ENCODE data around the gene PDCD7.

The PDCD7 gene

GRCh38 chr15:65092911-65093792 lies 40.5 kb downstream of the PDCD7 start:
- TF ChIP-seq SPI1 (IDR thresholded peaks at IDR 0.05; ENCODE audit: low read depth, low read length) (no peak), PAX5 (IDR thresholded peaks at IDR 0.05; ENCODE audit: insufficient read depth, low read length, severe bottlenecking) (no peak), POLR2A (IDR thresholded peaks at IDR 0.05; ENCODE audit: low read depth, low read length) (no peak), POLR2AphosphoS5 (IDR thresholded peaks at IDR 0.05; ENCODE audit: low read depth, low read length) (no peak), TAF1 (IDR thresholded peaks at IDR 0.05; ENCODE audit: low read depth, low read length) (no peak), POU2F2 (IDR thresholded peaks at IDR 0.05; ENCODE audit: low read depth, low read length) (no peak)
- FAIRE-seq, result no peak
- no peak for DNase-seq (ENCODE audit: insufficient read length, low spot score)

GRCh38 chr15:65091946-65092770 lies 41.5 kb downstream of the PDCD7 start:
- DNase-seq (ENCODE audit: insufficient read length, low spot score) (no peak), FAIRE-seq (no peak)
- TF ChIP-seq TAF1 (IDR thresholded peaks at IDR 0.05; ENCODE audit: low read depth, low read length) (no peak), SPI1 (IDR thresholded peaks at IDR 0.05; ENCODE audit: low read depth, low read length) (no peak), POLR2A (IDR thresholded peaks at IDR 0.05; ENCODE audit: low read depth, low read length) (no peak), POLR2AphosphoS5 (IDR thresholded peaks at IDR 0.05; ENCODE audit: low read depth, low read length) (no peak), PAX5 (IDR thresholded peaks at IDR 0.05; ENCODE audit: insufficient read depth, low read length, severe bottlenecking) (no peak), POU2F2 (IDR thresholded peaks at IDR 0.05; ENCODE audit: low read depth, low read length) (no peak)

- TF ChIP-seq POU2F2 (IDR thresholded peaks at IDR 0.05; ENCODE audit: low read depth, low read length) (no peak), POLR2AphosphoS5 (IDR thresholded peaks at IDR 0.05; ENCODE audit: low read depth, low read length) (no peak), SPI1 (IDR thresholded peaks at IDR 0.05; ENCODE audit: low read depth, low read length) (no peak), POLR2A (IDR thresholded peaks at IDR 0.05; ENCODE audit: low read depth, low read length) (no peak), TAF1 (IDR thresholded peaks at IDR 0.05; ENCODE audit: low read depth, low read length) (no peak)
Measured at GRCh38 chr15:65089206-65089824, 44.3 kb downstream of the PDCD7 start.

GRCh38 chr15:65088643-65089021 lies 45.0 kb downstream of the PDCD7 start:
- DNase-seq (ENCODE audit: insufficient read length, low spot score) (no peak), FAIRE-seq (peak; percentile 35)
- TF ChIP-seq SPI1 (IDR thresholded peaks at IDR 0.05; ENCODE audit: low read depth, low read length), result no peak
- no peak for TF ChIP-seq TAF1 (IDR thresholded peaks at IDR 0.05; ENCODE audit: low read depth, low read length)
- TF ChIP-seq POLR2AphosphoS5 (IDR thresholded peaks at IDR 0.05; ENCODE audit: low read depth, low read length), result no peak
- TF ChIP-seq PAX5 (IDR thresholded peaks at IDR 0.05; ENCODE audit: insufficient read depth, low read length, severe bottlenecking), result no peak
- TF ChIP-seq POU2F2 (IDR thresholded peaks at IDR 0.05; ENCODE audit: low read depth, low read length), result no peak

More at GRCh38 chr15:65089206-65089824, 44.3 kb downstream of the PDCD7 start:
- DNase-seq (ENCODE audit: insufficient read length, low spot score), result no peak
- FAIRE-seq, result no peak

GRCh38 chr15:65087873-65088642 lies 45.5 kb downstream of the PDCD7 start:
- no peak for FAIRE-seq

GRCh38 chr15:65087411-65087810 lies 46.2 kb downstream of the PDCD7 start:
- TF ChIP-seq POU2F2 (IDR thresholded peaks at IDR 0.05; ENCODE audit: low read depth, low read length), result no peak
- TF ChIP-seq TAF1 (IDR thresholded peaks at IDR 0.05; ENCODE audit: low read depth, low read length), result no peak
- no peak for TF ChIP-seq POLR2A (IDR thresholded peaks at IDR 0.05; ENCODE audit: low read depth, low read length)
- TF ChIP-seq PAX5 (IDR thresholded peaks at IDR 0.05; ENCODE audit: insufficient read depth, low read length, severe bottlenecking), result no peak
- TF ChIP-seq SPI1 (IDR thresholded peaks at IDR 0.05; ENCODE audit: low read depth, low read length), result no peak
- TF ChIP-seq POLR2AphosphoS5 (IDR thresholded peaks at IDR 0.05; ENCODE audit: low read depth, low read length), result no peak
- no peak for DNase-seq (ENCODE audit: insufficient read length, low spot score)
- FAIRE-seq, result no peak

More at GRCh38 chr15:65087873-65088642, 45.5 kb downstream of the PDCD7 start:
- TF ChIP-seq SPI1 (IDR thresholded peaks at IDR 0.05; ENCODE audit: low read depth, low read length), result no peak
- TF ChIP-seq TAF1 (IDR thresholded peaks at IDR 0.05; ENCODE audit: low read depth, low read length), result no peak
- no peak for TF ChIP-seq POU2F2 (IDR thresholded peaks at IDR 0.05; ENCODE audit: low read depth, low read length)
- TF ChIP-seq POLR2A (IDR thresholded peaks at IDR 0.05; ENCODE audit: low read depth, low read length), result no peak
- no peak for TF ChIP-seq PAX5 (IDR thresholded peaks at IDR 0.05; ENCODE audit: insufficient read depth, low read length, severe bottlenecking)
- no peak for TF ChIP-seq POLR2AphosphoS5 (IDR thresholded peaks at IDR 0.05; ENCODE audit: low read depth, low read length)
- DNase-seq (ENCODE audit: insufficient read length, low spot score), result no peak

GRCh38 chr15:65086680-65087111 lies 46.9 kb downstream of the PDCD7 start:
- no peak for FAIRE-seq
- TF ChIP-seq SPI1 (IDR thresholded peaks at IDR 0.05; ENCODE audit: low read depth, low read length), result no peak
- TF ChIP-seq POLR2A (IDR thresholded peaks at IDR 0.05; ENCODE audit: low read depth, low read length), result no peak
- TF ChIP-seq TAF1 (IDR thresholded peaks at IDR 0.05; ENCODE audit: low read depth, low read length), result no peak
- no peak for TF ChIP-seq POLR2AphosphoS5 (IDR thresholded peaks at IDR 0.05; ENCODE audit: low read depth, low read length)
- TF ChIP-seq POU2F2 (IDR thresholded peaks at IDR 0.05; ENCODE audit: low read depth, low read length), result no peak
- no peak for TF ChIP-seq PAX5 (IDR thresholded peaks at IDR 0.05; ENCODE audit: insufficient read depth, low read length, severe bottlenecking)
- no peak for DNase-seq (ENCODE audit: insufficient read length, low spot score)

- no peak for TF ChIP-seq POLR2A (IDR thresholded peaks at IDR 0.05; ENCODE audit: low read depth, low read length)
- TF ChIP-seq SPI1 (IDR thresholded peaks at IDR 0.05; ENCODE audit: low read depth, low read length), result no peak
- no peak for TF ChIP-seq POLR2AphosphoS5 (IDR thresholded peaks at IDR 0.05; ENCODE audit: low read depth, low read length)
- no peak for TF ChIP-seq PAX5 (IDR thresholded peaks at IDR 0.05; ENCODE audit: insufficient read depth, low read length, severe bottlenecking)
- no peak for TF ChIP-seq POU2F2 (IDR thresholded peaks at IDR 0.05; ENCODE audit: low read depth, low read length)
- TF ChIP-seq TAF1 (IDR thresholded peaks at IDR 0.05; ENCODE audit: low read depth, low read length), result no peak
- no peak for DNase-seq (ENCODE audit: insufficient read length, low spot score)
- FAIRE-seq, result no peak
Measured at GRCh38 chr15:65085990-65086679, 47.5 kb downstream of the PDCD7 start.

Measured in GM12891 (cell line).